Central memory CD4-positive, alpha-beta T cell (primary cell): ENCODE measurements around the gene KCND1.
A peak's percentile ranks its signal among the peaks of the same experiment; 100 is the strongest.

Source experiments
- DNase-seq: peaks from one replicate; pipeline ENCODE4 v3.0.0; 2022

KCND1 gene

GRCh38 chrX:48974574-48974973 is 2.9 kb upstream of the KCND1 start:
- DNase-seq: no peak

- DNase-seq: no peak
These were observed 2.4 kb upstream of the KCND1 start for GRCh38 chrX:48974033-48974432.

GRCh38 chrX:48972220-48973164 is 848 bp upstream of the KCND1 start:
- no peak for DNase-seq

DNA sequence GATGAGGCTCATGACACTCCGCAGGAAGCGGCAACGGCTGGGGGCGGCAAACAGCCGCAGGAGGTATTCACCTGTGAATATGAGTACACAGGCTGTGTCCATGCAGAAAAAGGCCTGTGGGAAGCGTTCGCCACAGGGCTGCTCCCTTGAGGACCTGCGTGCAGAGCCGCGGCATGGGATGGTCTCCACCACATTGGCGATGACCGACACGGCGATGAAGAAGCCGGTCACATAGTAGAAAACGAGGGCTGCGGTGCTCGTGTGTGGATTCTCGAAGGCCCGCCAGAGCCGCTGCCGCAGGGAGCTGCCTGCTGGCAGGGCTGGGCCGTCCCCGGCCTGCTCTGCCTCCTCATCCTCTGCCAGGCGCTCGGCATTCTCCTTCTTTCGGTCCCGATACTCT is 2.2 kb downstream of the KCND1 start:
- DNase-seq: no peak

- no peak for DNase-seq
These were observed 3.3 kb downstream of the KCND1 start for GRCh38 chrX:48968377-48968776.

- no peak for DNase-seq
These were observed 4.7 kb downstream of the KCND1 start for GRCh38 chrX:48966796-48967579.

DNA sequence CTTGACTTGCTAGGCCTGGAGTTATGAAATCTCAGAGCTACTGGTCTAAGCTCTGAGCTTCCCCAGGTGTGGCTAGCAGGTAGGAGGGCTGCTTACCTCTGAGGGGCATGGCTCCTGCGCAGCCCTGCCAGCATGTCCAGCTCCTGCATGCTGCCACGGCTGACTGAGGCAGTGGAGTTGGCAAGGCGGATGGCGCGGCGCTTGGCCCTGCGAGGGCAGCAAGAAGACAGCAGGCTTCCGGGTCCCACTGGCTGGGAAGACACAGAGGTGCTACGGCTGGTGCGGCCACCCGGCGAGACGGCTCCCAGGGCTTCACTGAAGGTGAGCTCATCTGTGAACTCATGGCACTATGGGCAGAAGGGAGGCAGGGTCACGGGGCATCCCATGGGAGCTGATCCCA is 5.7 kb downstream of the KCND1 start:
- no peak for DNase-seq

DNA sequence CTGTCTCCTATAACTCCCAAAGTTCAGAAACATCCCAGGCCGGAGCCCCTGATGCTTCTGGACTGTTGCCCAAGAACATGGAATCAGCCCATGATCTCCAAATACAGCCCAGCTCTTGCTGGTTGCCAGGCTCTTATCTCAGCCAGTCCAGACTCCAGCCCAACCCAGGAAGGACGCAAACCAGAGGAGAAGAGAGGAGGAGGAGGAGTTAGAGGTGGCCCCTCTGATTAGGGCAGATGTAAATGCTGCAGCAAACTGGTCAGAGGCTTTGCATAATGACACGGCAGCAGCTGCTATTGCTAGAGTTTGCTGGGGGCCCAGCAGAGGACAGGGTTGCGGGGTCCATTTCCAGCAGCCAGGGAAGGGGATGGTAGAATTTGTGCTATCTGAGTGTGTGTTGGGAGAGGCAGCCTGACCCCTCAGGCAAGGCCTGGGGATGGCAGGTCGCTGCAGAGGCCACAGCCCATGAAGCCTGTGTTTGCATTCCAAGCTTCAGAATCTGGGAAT is 10.0 kb downstream of the KCND1 start:
- no peak for DNase-seq

- DNase-seq: no peak
These were observed 11.4 kb downstream of the KCND1 start for GRCh38 chrX:48960291-48960690.

DNA sequence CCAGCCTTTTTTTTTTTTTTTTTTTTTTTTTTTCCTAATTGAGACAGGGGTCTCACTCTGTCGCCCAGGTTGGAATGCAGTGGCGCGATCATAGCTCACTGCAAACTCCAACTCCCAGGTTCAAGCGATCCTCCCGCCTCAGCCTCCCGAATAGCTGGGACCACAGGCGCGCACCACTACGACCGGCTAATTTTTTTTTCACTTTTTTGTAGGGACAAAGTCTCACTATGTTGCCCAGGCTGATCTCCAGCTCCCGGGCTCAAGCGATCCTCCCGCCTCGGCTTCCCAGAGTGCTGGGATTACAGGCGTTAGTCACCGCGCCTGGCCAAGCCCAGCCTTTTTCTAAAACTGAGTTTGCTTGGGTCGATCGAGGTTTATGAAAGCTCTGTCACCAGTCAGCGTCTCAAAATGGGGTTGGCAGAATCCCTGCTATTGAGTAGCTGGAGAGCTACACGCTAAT is 13.0 kb downstream of the KCND1 start:
- DNase-seq: no peak

DNA sequence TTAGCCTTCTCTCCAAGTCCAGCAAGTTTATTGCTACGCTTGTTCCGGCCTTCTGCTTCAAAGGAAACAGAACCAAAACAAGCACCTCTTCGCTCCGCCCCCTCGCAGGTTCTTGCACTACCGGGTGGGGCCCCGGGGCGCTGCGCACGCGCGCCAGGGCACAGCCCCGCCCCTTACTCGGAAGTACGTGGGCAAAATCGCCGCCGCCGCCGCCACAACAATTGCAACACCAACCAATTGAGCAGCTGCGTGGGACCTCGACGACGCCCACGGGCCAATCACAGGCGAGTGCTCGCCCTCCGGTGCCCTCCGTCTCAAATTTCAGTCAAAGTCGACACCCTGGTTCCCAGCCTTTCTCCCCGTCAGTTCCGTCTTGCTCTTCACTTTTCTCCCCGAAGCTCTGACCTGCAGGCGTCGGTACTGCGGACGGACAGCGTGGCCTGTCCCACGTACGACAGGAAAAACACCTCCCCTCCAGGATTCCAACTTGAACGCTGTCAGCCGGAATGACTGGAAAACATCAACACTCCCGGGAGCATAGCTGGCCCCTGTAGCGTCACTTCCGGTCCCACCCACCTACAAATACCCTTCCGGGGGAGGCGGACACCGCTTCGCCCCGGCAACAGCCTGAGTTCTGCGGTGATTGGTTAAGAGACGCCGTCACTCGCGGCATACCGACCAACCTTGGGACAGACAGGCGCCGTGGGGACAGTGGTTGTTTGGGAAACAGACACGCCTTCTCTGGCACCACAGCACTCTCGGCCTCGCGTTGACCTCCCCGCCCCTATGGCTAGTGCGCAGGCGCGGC is 13.6 kb downstream of the KCND1 start:
- peak; percentile 95 for DNase-seq

DNA sequence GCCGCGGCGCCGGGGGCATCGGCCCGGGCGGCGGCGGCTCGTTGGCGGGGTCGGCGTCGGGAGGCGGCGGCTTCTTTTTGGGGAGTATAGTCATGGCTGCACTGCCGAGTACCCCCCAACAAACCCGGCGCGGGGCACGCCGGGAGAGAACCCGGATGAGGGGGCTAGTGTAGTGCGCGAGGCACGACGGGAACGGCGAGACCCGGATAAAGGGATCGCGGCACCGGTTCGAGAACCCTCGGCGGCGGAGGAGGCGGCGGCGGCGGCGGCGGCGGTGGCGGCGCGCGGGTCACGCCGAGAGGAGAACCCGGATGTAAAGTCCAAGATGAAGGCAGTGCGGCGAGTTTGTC is 14.2 kb downstream of the KCND1 start, which contains the start of gene OTUD5:
Gene OTUD5, minus strand, starts transcription at position 131 of the 350 bp plus-strand sequence. Its CDS starts 37 bp downstream, at position 94.
- DNase-seq: no peak

DNA sequence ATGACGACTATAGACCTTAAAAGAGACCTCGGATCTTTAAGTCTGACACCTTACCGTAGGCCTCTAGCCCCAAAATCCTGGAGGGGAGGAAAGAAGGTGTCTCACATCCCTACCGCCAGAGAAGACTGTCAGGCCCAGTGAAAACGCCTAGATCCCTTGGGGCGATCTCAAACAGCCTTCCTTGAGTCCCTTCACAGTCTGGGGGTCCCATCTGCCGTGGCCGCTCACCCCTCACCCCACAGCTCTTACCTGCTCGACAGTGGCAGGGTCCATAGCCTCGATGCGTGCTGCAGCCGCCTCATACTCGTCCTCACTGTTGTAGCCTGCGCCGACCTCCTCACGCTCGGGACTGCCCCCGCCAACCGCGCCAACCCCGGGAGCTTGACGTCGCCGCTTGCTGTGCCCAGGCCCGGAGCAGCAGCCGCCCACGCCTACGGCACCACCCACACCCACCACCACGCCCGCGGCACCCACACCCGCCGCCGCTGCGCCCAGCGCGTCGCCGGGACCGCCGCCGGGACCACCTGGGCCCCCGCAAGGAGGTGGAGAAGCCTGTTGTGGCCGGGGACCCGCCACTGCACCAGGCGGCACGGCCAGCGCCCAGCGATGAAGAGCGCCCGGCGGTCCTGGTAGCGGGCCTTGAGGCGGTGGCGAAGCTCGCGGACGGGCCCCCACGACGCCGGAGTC is 14.8 kb downstream of the KCND1 start:
- DNase-seq: peak; percentile 60

- DNase-seq: no peak
These were observed 23.1 kb downstream of the KCND1 start for GRCh38 chrX:48948589-48948988.

DNA sequence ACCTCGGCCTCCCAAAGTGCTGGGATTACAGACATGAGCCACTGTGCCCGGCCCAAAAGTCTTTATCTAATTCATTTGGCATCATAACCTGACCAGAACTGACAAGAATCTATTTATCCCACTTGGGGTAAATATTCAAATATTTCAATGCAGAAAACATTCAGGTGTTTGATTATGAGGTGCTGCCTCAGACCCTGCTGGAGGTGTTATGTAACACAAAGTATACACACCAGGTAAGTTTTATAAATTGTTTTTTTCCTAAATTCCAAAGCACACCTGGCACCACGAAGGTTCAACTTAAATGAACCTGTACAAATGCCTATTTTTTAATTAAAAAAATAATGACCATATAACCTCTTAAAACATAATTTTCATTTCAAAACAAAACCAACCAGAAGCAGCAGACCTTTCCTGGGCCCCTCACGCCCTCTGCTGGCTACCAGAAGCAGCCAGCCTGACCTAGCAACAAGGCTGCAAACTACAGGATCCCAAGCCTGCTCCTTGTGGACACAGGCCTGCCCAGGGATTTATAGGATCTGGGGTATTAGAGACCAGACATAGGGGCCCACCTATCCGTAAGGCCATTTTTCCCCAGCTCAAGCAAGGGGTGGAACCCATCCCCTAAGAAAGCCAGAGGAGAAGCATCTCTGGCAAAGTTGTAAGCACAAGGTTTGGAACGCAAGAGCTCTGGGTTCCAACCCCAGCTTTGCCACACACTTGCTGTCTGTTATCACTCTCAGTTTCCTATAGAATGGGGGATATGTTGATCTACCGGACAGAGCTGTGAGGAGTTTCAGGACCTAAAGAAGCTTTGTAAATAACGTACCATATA is 25.9 kb downstream of the KCND1 start:
- peak; percentile 54 for DNase-seq

GRCh38 chrX:48942895-48943294 is 28.7 kb downstream of the KCND1 start:
- DNase-seq: no peak

DNA sequence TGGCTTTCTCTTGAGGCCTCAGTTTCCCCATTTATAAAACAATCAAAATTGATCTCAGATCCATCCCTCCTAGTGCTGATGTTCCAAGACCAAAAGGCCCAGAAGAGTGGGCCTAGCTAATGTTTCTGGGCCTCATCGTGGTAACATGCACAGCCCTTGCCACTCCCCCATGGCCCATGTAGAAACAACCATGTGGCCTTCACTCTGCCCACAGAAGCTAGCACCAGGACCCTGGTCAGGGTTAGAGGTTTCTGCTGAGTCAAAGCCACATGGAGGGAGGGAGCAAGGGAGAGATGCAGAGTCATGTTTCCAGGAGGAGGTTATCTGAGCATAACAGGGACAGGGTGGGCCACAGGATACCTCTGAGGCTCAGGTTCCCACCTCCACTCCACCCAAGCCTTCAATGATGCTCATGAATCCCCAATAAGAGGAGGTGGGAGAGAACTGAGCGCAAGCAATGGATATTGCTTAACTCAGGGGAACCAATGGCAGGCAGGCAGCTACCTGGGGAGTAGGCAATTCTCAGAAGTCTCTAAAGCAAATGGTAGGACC is 31.2 kb downstream of the KCND1 start:
- no peak for DNase-seq

DNA sequence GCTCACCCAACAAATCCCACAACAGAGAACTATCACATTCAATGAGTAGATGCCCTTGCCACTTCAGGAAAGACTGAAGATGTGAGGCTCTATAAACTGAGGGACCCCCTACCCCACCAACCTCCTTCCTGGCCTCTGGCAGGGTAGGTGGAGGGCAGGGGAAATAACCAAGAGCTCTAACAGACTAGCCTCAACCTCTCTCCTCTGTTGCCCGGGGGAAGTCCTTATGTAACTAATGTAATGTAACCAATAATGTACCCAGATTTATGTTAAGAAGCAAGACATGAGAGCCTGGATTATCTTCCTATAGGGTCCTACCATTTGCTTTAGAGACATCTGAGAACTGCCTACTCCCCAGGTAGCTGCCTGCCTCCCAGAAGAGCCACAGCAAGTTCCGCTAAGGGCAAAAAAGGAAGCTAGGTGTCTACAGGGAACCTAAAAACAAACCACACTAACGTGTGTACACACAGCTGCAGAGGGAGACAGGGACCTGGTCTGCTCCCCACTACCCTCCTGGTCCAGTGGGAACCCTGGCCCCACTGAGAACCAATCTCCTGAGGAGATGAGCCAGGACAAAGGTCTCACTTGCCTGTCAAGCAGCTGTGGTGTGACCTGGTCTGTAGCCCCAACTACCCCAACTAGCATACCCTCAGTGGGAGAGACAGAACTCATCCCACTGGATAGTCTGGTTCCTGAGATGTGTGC is 32.0 kb downstream of the KCND1 start:
- peak; percentile 51 for DNase-seq

GRCh38 chrX:48938721-48939425 is 32.8 kb downstream of the KCND1 start:
- DNase-seq: peak; percentile 78
